Neuronal stem cell (in vitro differentiated cells): ENCODE results near the gene CCDC88A.

Experiments
- DNase-seq: peaks from one replicate; pipeline ENCODE4 v3.0.0-alpha.2; 2013; ENCODE audit warnings: low spot score
- H2AFZ ChIP-seq: one replicate; pipeline ENCODE4 v1.6.1; 2013; ENCODE audit warnings: mild to moderate bottlenecking, low read length, inconsistent platforms
- H2AK5ac ChIP-seq: 2 replicates; pipeline ENCODE4 v1.6.1; 2013; ENCODE audit warnings: low read depth, mild to moderate bottlenecking, inconsistent platforms, low read length, moderate library complexity, mixed read lengths
- H2BK120ac ChIP-seq: 2 replicates; pipeline ENCODE4 v1.6.1; 2013; ENCODE audit warnings: low read depth, mild to moderate bottlenecking, inconsistent platforms, low read length, moderate library complexity, mixed read lengths
- H2BK12ac ChIP-seq: one replicate; pipeline ENCODE4 v1.6.1; 2013; ENCODE audit warnings: low read length, inconsistent platforms
- H2BK15ac ChIP-seq: 2 replicates; pipeline ENCODE4 v1.6.1; 2013; ENCODE audit warnings: mild to moderate bottlenecking, low read length, inconsistent platforms, mixed read lengths
- H2BK5ac ChIP-seq: one replicate; pipeline ENCODE4 v1.6.1; 2013; ENCODE audit warnings: inconsistent platforms, mild to moderate bottlenecking, low read length, moderate library complexity
- H3K14ac ChIP-seq: one replicate; pipeline ENCODE4 v1.6.1; 2013; ENCODE audit warnings: low read length, inconsistent platforms
- H3K18ac ChIP-seq: 2 replicates; pipeline ENCODE4 v1.6.1; 2013; ENCODE audit warnings: low read length, inconsistent platforms
- H3K23ac ChIP-seq: 2 replicates; pipeline ENCODE4 v1.6.1; 2013; ENCODE audit warnings: low read depth, mild to moderate bottlenecking, mixed read lengths, low read length, inconsistent platforms; ENCODE audit not compliant: poor library complexity
- H3K27ac ChIP-seq: replicated peaks from 3 replicates; pipeline ENCODE4 v1.5.1; 2013; ENCODE audit warnings: low read length, inconsistent platforms
- H3K27me3 ChIP-seq, 3 experiments: 2 replicates each; pipeline ENCODE4 v1.6.1; 2013; ENCODE audit warnings: low read length in 3 of 3, mild to moderate bottlenecking in 2 of 3, inconsistent platforms in 1 of 3, low read depth in 1 of 3, mixed read lengths in 1 of 3, moderate library complexity in 1 of 3; ENCODE audit not compliant: control insufficient read depth in 3 of 3, insufficient read depth in 3 of 3
- H3K36me3 ChIP-seq, 2 donors: replicated peaks in 1 of 2; 2 replicates each; pipeline ENCODE4 v1.6.1; 2013; ENCODE audit warnings: low read length in 2 of 2; ENCODE audit not compliant: control insufficient read depth in 2 of 2, insufficient read depth in 2 of 2
- H3K4ac ChIP-seq: 2 replicates; pipeline ENCODE4 v1.6.1; 2013; ENCODE audit warnings: inconsistent platforms, mild to moderate bottlenecking, low read length, moderate library complexity
- H3K4me1 ChIP-seq, 2 donors: 1 replicate in 1 of 2; 2 replicates in 1 of 2; pipeline ENCODE4 v1.6.1; 2013; ENCODE audit warnings: low read length in 2 of 2, low read depth in 1 of 2; ENCODE audit not compliant: control insufficient read depth in 2 of 2, insufficient read depth in 1 of 2
- H3K4me2 ChIP-seq: one replicate; pipeline ENCODE4 v1.6.1; 2013; ENCODE audit warnings: mild to moderate bottlenecking, low read length, inconsistent platforms; ENCODE audit not compliant: insufficient read depth, poor library complexity, severe bottlenecking
- H3K4me3 ChIP-seq, 2 donors: 2 replicates each; pipeline ENCODE4 v1.5.1; 2013; ENCODE audit warnings: low read length in 2 of 2, mild to moderate bottlenecking in 2 of 2, inconsistent platforms in 1 of 2, moderate library complexity in 1 of 2
- H3K79me1 ChIP-seq: one replicate; pipeline ENCODE4 v1.6.1; 2013; ENCODE audit warnings: low read depth, mild to moderate bottlenecking, inconsistent platforms, low read length, moderate library complexity
- H3K9ac ChIP-seq: one replicate; pipeline ENCODE4 v1.6.1; 2013; ENCODE audit warnings: mild to moderate bottlenecking, low read depth, low read length, inconsistent platforms; ENCODE audit not compliant: poor library complexity
- H3K9me3 ChIP-seq, 2 donors: replicated peaks in 1 of 2; 2 replicates each; pipeline versions ENCODE3 to v1.6.1; 2013; ENCODE audit warnings: low read length in 2 of 2, mild to moderate bottlenecking in 2 of 2, inconsistent platforms in 1 of 2, low read depth in 1 of 2, mixed read lengths in 1 of 2, moderate library complexity in 1 of 2; ENCODE audit not compliant: control insufficient read depth in 2 of 2, insufficient read depth in 1 of 2
- H4K8ac ChIP-seq: one replicate; pipeline ENCODE4 v1.6.1; 2013; ENCODE audit warnings: low read depth, mild to moderate bottlenecking, inconsistent platforms, low read length, moderate library complexity
- H4K91ac ChIP-seq: one replicate; pipeline ENCODE4 v1.6.1; 2013; ENCODE audit warnings: low read length, low read depth, mild to moderate bottlenecking, inconsistent platforms; ENCODE audit not compliant: poor library complexity
- WGBS, 2 donors: extraction: QIAGEN DNeasy Blood & Tissue Kit; methylation state at CpG; one replicate each; pipeline ENCODE4 v1.1.7; 2013; ENCODE audit warnings: missing lambda C conversion rate in 2 of 2, mixed read lengths in 1 of 2; ENCODE audit not compliant: insufficient read length in 2 of 2, insufficient replicate concordance in 1 of 2; ENCODE audit errors: extremely low coverage in 2 of 2; 5-methylcytosine and 5-hydroxymethylcytosine counted together

CCDC88A gene

DNA sequence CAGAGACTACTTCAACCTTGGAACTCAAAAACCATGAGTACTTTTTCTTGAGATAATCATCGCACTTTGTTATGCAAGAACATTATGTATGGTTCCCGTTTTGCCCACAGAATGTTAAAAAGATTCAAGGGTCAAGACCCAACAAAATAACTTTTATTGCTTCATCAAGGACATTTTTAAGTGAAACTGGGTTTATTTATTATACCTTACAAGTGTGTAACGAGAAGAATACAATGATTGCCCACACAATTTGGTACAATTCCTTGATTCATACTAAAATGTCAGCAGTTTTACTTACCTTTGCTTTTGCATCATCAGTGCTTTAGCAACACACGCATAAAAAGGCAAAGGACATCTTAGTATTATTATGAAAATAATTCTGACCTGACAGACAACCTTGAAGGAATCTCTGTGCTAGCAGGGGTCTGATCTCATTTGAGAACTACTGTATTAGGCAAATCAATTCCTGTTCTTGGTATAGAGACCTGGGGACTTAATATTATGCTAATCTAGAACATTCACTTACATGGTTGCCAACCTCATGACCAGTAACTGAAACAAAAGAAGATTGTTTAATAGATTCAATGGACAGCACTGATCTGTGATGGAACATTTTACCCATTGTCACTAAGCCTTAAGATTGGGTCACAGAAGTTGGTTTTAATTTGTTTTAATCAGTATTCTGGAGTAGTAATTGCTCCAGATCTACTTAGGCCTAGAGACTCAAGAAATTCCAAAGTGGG, 16.2 kb downstream of the CCDC88A start:
- H2BK120ac ChIP-seq, result no peak overlapping the region

DNA sequence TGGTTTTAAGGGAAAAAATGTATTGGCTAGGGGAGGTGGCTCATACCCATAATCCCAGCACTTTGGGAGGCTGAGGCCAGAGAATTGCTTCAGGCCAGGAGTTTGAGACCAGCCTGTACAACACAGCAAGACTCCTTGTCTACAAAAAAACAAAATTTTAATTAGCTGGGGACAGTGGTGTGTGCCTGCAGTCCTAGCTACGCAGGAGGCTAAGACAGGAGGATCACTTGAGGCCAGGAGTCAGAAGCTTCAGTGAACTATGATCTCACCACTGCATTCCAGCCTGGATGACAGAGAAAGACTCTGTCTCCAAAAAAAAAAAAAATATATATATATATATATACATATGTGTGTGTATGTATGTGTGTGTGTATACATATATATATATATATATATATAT, 18.5 kb downstream of the CCDC88A start:
- no peak for DNase-seq
- Histone ChIP-seq H3K23ac (no peak overlapping the region), H2BK120ac (no peak overlapping the region), H3K27me3 (no peaks in the 10 kb centered on the region), H2BK5ac (no peak overlapping the region), H3K79me1 (peaks cover 2% of the 10 kb centered on the region), H2AFZ (no peak overlapping the region), H3K9ac (no peak overlapping the region), H3K14ac (no peak overlapping the region), H3K9me3 (no peaks in the 10 kb centered on the region), H3K4me1 (no peaks in the 10 kb centered on the region), H3K4me3 (no peak overlapping the region), H3K36me3 (peaks cover 0 to 39% of the 10 kb centered on the region in 2 donors), H3K18ac (no peak overlapping the region), H3K4me2 (no peak overlapping the region), H3K4ac (no peak overlapping the region), H4K8ac (no peak overlapping the region), H2AK5ac (no peak overlapping the region), H2BK15ac (no peak overlapping the region), H4K91ac (no peak overlapping the region), H2BK12ac (no peak overlapping the region), H3K27ac (no peak overlapping the region)
- WGBS, 2 donors, result no CpG with 5 or more reads among the region's 1 CpG

More for the DNA sequence above, 16.2 kb downstream of the CCDC88A start:
- no peak overlapping the region for H3K14ac ChIP-seq
- no peak overlapping the region for H3K4ac ChIP-seq
- no peak overlapping the region for H3K4me3 ChIP-seq
- H3K79me1 ChIP-seq, result peaks cover 2% of the 10 kb centered on the region
- H4K91ac ChIP-seq, result no peak overlapping the region
- no peak overlapping the region for H3K9ac ChIP-seq
- no peak for DNase-seq
- no CpG with 5 or more reads among the region's 4 CpGs for WGBS, 2 donors
- H3K18ac ChIP-seq, result no peak overlapping the region
- no peak overlapping the region for H3K4me2 ChIP-seq
- H2AFZ ChIP-seq, result no peak overlapping the region
- no peaks in the 10 kb centered on the region for H3K4me1 ChIP-seq
- peaks cover 0 to 45% of the 10 kb centered on the region in 2 donors for H3K36me3 ChIP-seq
- H2BK15ac ChIP-seq, result no peak overlapping the region
- no peak overlapping the region for H3K27ac ChIP-seq
- no peak overlapping the region for H4K8ac ChIP-seq
- H3K23ac ChIP-seq, result no peak overlapping the region
- no peak overlapping the region for H2AK5ac ChIP-seq
- H2BK12ac ChIP-seq, result no peak overlapping the region
- H3K9me3 ChIP-seq, result no peaks in the 10 kb centered on the region
- H3K27me3 ChIP-seq, result no peaks in the 10 kb centered on the region
- H2BK5ac ChIP-seq, result no peak overlapping the region

DNA sequence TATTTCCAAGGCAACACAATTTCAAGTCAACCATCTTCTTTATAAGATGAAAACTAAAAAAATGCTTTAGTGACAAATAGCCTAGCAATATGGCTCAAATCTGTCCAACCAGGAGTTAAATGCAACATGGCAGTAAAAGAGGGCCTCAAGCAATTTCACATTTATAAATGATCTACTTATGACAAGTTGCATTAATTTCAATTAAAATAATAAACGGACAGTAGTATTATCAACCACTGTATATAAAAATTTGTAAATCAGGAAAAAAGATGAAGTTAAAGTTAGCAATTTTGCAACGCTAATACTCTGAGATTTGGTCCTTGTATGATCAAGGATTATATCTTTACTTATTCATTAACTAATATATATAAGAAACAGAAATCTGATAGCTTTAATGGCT, 19.3 kb downstream of the CCDC88A start:
- WGBS, 2 donors, result no CpG with 5 or more reads among the region's 2 CpGs

DNA sequence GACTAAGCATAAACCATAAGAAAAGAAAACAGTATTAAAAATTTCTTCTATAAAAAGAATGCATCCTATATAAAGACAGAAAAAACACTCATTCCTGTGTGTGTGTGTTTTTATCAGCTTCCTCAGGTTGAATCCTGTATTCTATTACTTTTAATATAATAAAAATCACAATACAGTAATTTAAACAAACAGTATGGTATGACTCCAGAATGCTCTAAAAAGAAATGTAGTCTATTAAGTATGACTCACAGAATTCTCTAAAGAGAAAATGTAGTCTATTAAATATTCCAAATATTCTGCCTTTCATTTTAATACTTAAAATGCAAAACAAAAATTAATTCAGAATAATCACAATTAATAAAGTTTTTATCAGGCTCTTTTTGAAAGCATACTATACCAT, 19.8 kb downstream of the CCDC88A start:
- no peak overlapping the region for H3K4me2 ChIP-seq
- peaks cover 0 to 26% of the 10 kb centered on the region in 2 donors for H3K36me3 ChIP-seq
- H3K9me3 ChIP-seq, result no peaks in the 10 kb centered on the region
- H2AFZ ChIP-seq, result no peak overlapping the region
- no peak overlapping the region for H3K23ac ChIP-seq
- H3K18ac ChIP-seq, result no peak overlapping the region
- H3K4me3 ChIP-seq, result no peak overlapping the region
- no peak for DNase-seq
- no peak overlapping the region for H2BK5ac ChIP-seq
- H3K27ac ChIP-seq, result no peak overlapping the region
- no peak overlapping the region for H3K14ac ChIP-seq
- no peaks in the 10 kb centered on the region for H3K4me1 ChIP-seq
- H3K27me3 ChIP-seq, result no peaks in the 10 kb centered on the region
- no peak overlapping the region for H4K91ac ChIP-seq
- H4K8ac ChIP-seq, result no peak overlapping the region
- H3K79me1 ChIP-seq, result no peaks in the 10 kb centered on the region
- no peak overlapping the region for H3K9ac ChIP-seq
- no peak overlapping the region for H3K4ac ChIP-seq
- no peak overlapping the region for H2BK120ac ChIP-seq
- H2BK12ac ChIP-seq, result no peak overlapping the region
- no peak overlapping the region for H2BK15ac ChIP-seq
- H2AK5ac ChIP-seq, result no peak overlapping the region

More for the DNA sequence above, 19.3 kb downstream of the CCDC88A start:
- no peak overlapping the region for H2AK5ac ChIP-seq
- DNase-seq, result no peak
- no peak overlapping the region for H2BK15ac ChIP-seq
- no peak overlapping the region for H3K4ac ChIP-seq
- H4K91ac ChIP-seq, result no peak overlapping the region
- H3K4me3 ChIP-seq, result no peak overlapping the region
- no peaks in the 10 kb centered on the region for H3K4me1 ChIP-seq
- no peak overlapping the region for H2BK5ac ChIP-seq
- no peak overlapping the region for H2AFZ ChIP-seq
- H3K27me3 ChIP-seq, result no peaks in the 10 kb centered on the region
- H3K4me2 ChIP-seq, result no peak overlapping the region
- H3K23ac ChIP-seq, result no peak overlapping the region
- no peak overlapping the region for H4K8ac ChIP-seq
- H2BK120ac ChIP-seq, result no peak overlapping the region
- no peaks in the 10 kb centered on the region for H3K79me1 ChIP-seq
- H2BK12ac ChIP-seq, result no peak overlapping the region
- H3K9ac ChIP-seq, result no peak overlapping the region
- no peak overlapping the region for H3K14ac ChIP-seq
- H3K27ac ChIP-seq, result no peak overlapping the region
- no peaks in the 10 kb centered on the region for H3K9me3 ChIP-seq
- no peak overlapping the region for H3K18ac ChIP-seq
- peaks cover 0 to 31% of the 10 kb centered on the region in 2 donors for H3K36me3 ChIP-seq
